NCI-H2029 treated with DMSO at 0.1 percent for 48 hours (cell line): ENCODE results near the gene FNDC5.

ENCODE experiments used
- DNase-seq: peaks from one replicate; lab custom pipeline; 2025; lab: John Stamatoyannopoulos, UW

FNDC5 gene

GRCh38 chr1:32897082-32898049 lies 26.7 kb upstream of the FNDC5 start:
- no peak for DNase-seq

DNA sequence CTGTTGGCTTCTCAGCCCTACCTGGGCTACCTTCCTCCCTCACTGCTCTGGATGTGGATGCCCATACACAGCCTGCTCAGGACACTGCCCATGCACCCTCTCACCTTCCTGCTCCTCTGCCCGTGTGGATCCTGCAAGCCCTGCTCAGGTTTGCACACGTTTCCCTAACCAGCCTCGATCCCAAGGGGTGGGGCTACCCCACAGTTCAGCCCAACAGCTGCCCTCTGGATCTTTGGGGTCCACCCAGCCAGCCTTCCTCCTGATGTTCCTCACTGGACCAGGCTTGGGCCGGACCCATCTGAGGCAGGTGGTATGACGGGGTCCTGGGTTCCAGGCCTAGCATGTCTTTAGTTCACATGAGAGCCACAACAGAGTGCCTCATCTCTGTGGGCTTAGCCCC lies 25.7 kb upstream of the FNDC5 start:
- no peak for DNase-seq

DNA sequence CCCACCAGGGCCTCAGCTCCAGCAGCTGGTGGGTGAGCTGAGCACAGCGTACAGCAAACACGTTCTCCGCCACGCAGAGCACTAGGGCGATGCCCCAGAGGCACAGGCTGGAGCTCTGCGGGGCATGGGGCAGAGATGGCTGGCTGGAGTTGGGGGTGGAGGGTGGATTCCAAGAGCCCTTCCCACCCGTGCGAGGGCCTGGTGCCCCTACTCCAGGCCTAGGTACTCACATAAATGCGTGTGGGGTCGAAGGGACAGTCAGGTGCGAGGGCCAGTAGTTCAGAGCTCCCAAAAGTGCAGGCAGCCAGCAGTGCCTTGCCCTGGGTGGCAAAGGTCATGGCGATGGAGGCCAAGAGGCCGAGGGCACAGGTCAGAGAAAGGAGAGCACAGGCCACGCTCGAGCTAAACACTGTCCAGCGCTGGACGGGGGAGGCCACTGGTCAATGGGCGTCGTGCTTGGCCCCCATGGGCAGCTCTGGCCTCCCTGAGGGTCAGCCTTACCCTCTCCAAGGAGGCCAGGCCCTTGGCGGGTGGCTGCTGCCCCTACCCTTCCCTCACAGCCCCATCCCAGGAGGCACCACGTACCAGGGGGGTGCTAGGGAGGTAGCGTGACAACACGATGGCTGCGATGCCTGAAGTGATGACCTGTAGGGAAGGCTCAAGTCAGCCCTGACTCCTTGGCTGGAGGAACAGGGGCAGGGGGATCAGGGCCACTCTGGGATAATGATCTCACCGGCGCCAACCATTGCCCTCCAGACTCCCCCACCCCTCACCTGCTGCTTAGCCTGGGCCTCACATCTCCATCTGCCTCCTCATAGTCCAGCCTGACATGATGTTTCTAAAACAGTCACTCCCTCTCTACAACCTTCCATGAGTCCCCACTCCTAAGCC lies 24.9 kb upstream of the FNDC5 start:
- no peak for DNase-seq

- no peak for DNase-seq
These were observed 24.0 kb upstream of the FNDC5 start for GRCh38 chr1:32894681-32895080.

- DNase-seq = no peak
These were observed 23.4 kb upstream of the FNDC5 start for GRCh38 chr1:32894019-32894600.

GRCh38 chr1:32893198-32894018 lies 22.7 kb upstream of the FNDC5 start:
- no peak for DNase-seq

DNA sequence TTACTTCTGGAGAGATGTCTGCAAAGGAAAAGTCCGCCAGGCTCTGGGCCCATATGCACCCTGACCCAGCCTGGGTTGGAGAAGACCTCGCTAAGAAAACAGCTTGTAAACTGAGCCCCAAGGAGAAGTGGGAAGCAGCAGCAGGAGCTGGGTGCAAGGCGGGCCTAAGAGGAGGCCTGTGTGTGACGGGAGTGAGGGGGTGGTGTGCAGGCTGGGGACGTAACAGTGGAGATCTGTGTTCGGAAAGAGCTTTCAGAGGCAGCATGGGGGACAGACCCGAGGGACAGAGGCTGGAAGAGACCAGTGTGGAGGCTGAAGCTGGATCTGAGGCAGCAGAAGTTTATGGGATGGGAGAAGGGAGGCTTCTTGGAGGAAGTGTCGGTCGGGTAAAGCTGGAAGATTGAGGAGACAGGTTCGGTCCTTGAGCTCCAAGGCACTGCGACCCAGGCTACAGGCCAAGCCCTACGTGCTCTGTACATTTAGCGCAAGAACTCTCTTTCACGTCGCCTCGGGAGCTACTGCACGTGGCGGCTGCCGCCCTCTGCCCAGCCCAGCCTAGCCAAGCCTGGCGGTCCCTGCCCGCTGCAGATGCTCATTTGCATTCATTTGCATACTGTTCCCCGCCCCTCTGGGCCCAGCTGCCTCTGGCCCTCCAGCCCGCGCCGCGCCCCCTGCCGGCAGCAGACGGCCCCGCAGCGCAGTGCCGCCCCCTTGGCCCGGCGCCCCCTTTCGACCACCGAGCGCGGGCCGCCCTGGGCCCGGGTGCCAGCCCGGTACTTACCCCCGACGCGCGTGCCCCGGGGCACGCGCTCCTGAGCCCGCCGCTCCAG lies 21.9 kb upstream of the FNDC5 start:
- no peak for DNase-seq

DNA sequence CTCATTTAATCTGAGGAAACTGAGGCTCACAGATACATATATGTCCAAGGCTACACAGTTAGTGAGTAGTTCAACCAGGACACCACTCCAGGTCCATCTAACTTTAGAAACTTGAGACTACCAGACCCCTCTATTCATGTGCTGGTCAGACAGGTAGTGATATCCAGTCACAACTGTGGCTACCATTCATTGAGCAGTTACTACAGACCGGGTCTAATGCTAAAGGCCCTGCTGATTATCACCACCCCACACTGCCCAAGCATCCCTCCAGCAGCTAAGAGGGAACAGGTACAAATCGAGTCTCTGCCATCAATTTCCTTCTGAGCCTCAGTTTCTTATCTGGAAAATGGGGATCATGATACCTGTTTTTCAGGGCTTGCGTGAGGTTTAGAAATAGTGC lies 20.9 kb upstream of the FNDC5 start:
- no peak for DNase-seq

DNA sequence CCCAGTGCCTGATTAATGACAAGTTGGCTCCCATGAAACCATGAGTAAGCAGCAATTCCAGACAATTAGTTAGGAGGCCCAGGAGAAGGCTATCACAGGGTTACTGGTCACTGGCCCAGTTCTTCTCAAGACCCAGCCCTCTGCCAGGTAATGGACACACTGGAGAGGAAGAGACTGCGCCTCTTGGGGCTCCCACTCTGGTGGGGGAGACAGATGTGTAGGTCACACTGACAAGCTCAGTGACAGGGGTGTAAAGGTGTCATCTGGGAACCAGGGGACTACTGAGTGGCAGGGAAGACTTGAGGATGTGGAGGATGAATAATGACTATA lies 20.5 kb upstream of the FNDC5 start:
- DNase-seq = no peak

DNA sequence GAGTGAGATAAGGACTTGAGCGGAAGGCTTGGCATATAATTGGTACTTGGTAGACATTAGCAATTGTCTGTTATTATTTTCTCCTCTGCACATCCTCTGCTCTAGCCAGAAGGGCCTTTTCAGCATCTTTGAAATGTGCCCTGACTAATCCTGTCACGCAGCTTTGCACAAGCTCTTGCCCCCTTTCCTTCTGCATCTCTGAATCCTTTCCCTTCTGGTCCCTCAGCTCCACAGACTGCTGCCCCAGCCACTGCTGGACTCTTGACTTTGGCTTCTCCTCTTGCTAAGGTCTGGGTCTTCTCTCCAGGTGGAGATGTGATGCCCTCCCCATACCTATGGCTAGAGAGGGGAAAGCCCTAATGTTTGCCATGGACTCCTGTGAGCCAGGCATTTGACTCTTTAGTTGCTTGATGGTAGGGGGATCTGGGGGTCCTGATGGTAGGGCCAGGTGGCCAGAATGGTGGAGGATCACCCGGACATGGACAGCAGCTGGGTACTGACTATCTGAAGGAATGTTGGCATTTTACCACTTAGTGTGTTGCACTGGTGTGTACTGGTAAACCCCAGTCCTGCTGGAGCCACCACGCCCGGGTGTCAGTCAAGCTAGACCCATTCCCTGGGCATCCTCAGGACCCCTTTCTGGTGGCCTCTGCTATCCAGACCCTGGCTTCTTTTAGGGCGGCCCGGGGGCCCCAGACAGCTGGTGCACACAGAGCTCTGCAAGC lies 20.0 kb upstream of the FNDC5 start:
- DNase-seq = no peak

DNA sequence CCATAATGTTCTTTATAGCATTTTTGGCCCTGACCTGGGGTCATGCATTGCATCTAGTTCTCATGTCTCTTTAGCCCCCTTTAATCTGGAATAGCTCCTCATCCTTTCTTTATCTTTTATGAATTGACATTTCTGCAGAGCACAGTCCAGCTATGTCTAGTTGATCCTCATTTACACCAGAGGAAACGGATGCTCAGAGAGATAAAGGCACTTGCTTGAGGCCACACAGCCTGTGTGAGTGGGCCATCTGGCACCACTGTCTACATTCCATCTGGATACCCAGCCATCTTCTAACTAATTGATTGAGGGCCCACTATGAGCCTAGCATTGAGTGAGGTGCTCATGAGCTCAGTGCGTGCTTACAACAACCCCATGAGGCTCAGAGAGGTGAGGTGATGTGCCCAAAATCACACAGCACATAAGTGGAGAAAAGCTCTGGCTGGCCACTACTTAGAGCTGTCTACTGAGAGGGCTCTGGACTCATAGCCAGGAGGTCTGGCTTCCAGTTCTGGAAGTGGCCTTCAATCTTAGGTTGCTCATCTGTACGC lies 19.1 kb upstream of the FNDC5 start:
- DNase-seq = no peak

GRCh38 chr1:32888677-32889420 lies 18.1 kb upstream of the FNDC5 start:
- no peak for DNase-seq

- no peak for DNase-seq
These were observed 17.4 kb upstream of the FNDC5 start for GRCh38 chr1:32888134-32888533.

GRCh38 chr1:32887623-32888022 lies 16.9 kb upstream of the FNDC5 start:
- DNase-seq = no peak

- DNase-seq = no peak
These were observed 16.2 kb upstream of the FNDC5 start for GRCh38 chr1:32886828-32887414.

- no peak for DNase-seq
These were observed 15.5 kb upstream of the FNDC5 start, which contains the start of gene HPCA for GRCh38 chr1:32886004-32886827. Gene HPCA, plus strand, starts transcription at chr1:32886491. Its CDS starts 2,408 bp downstream, at chr1:32888899.

GRCh38 chr1:32885676-32886003 lies 14.9 kb upstream of the FNDC5 start:
- no peak for DNase-seq

- DNase-seq = no peak
These were observed 14.0 kb upstream of the FNDC5 start for GRCh38 chr1:32884726-32885125.
